ENCODE data around the gene CDH13.

Gene CDH13

DNA sequence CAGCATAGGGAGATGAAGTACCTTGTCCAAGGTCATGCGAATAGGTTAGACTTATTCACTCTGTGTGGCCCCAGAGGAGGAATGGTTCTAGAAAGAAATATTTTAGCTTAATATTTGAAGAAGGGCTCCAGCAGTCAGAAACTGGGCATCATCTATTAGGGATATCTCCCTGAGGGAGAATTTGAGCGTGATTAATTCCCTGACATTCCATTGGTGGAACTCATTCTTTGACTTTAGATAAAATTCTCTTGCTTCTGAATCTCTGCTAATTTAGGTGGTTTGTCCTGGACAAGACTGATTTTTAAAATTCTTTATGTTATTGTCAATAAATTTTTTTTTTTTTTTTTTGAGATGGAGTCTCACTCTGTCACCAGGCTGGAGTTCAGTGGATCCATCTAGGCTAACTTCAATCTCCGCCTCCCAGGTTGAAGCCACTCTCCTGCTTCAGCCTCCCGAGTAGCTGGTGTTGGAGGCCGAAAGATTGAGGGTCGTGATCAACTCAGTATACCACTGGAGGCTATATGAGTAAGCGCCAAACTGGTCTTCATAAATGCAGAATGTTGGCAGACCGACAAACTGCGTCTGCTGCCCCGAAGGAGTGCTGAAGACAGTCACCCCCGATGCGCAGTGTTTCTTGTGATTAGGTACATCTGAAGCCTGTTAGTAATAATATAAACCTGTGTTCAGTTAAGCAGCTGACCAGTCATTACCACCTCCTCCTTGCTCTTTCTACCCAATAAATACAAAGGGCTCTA, 913.1 kb downstream of the CDH13 start:
- DNase-seq (ENCODE audit: low read depth), result no peak
- in situ Hi-C loops (cut with HindIII; ENCODE audit: low sequenced_read_pairs), result no loop called here
- no peak overlapping the region for H3K4me3 ChIP-seq (ENCODE audit: low read depth, low read length)
- TF ChIP-seq, protein P1, sequence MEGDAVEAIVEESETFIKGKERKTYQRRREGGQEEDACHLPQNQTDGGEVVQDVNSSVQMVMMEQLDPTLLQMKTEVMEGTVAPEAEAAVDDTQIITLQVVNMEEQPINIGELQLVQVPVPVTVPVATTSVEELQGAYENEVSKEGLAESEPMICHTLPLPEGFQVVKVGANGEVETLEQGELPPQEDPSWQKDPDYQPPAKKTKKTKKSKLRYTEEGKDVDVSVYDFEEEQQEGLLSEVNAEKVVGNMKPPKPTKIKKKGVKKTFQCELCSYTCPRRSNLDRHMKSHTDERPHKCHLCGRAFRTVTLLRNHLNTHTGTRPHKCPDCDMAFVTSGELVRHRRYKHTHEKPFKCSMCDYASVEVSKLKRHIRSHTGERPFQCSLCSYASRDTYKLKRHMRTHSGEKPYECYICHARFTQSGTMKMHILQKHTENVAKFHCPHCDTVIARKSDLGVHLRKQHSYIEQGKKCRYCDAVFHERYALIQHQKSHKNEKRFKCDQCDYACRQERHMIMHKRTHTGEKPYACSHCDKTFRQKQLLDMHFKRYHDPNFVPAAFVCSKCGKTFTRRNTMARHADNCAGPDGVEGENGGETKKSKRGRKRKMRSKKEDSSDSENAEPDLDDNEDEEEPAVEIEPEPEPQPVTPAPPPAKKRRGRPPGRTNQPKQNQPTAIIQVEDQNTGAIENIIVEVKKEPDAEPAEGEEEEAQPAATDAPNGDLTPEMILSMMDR (IDR thresholded peaks at IDR 0.05; ENCODE audit: low read depth, low read length, missing control alignments), result no peak

DNA sequence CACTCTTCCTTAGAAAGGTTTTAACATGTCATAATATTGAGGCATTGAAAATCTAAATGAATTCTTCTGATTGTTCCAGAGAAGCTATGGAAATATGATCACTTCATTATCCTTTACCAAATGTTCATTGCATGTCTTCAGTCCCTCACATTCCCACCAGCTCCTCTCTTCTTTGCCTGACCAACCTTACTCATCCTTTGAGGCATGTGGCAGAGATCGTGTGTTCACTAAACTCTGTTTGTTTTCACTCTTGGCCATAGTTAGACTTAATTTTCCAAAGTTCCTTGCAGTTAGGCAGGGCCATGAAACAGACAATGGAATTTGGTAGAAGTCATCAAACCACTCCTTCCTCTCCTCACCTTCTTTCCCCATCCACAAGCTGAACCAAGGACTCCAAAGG, 914.5 kb downstream of the CDH13 start:
- TF ChIP-seq, protein P1 (IDR thresholded peaks at IDR 0.05; ENCODE audit: low read depth, low read length, missing control alignments), result no peak
- in situ Hi-C loops (cut with HindIII; ENCODE audit: low sequenced_read_pairs), result no loop called here
- no peak for DNase-seq (ENCODE audit: low read depth)
- no peak overlapping the region for H3K4me3 ChIP-seq (ENCODE audit: low read depth, low read length)

DNA sequence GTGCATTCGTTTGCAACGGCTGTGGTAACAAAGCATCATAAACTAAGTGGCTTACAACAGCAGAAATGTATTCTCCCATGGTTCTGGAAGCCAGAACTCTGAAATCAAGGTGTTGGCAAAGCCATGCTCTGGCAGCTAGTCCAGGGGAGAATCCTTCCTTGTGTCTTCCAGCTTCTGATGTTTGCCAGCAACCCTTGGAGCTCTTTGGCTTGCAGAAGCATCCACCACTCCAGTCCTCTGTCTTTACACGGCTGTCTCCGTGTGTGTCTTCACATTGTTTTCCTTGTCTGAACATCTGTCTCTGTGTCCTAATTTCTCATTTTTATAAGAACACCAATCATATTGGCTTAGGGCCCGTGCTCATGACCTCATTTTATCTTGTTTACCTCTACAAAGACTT, 915.7 kb downstream of the CDH13 start:
- TF ChIP-seq, protein P1 (IDR thresholded peaks at IDR 0.05; ENCODE audit: low read depth, low read length, missing control alignments), result no peak
- no peak for DNase-seq (ENCODE audit: low read depth)
- H3K4me3 ChIP-seq (ENCODE audit: low read depth, low read length), result no peak overlapping the region
- in situ Hi-C loops (cut with HindIII; ENCODE audit: low sequenced_read_pairs), result no loop called here

DNA sequence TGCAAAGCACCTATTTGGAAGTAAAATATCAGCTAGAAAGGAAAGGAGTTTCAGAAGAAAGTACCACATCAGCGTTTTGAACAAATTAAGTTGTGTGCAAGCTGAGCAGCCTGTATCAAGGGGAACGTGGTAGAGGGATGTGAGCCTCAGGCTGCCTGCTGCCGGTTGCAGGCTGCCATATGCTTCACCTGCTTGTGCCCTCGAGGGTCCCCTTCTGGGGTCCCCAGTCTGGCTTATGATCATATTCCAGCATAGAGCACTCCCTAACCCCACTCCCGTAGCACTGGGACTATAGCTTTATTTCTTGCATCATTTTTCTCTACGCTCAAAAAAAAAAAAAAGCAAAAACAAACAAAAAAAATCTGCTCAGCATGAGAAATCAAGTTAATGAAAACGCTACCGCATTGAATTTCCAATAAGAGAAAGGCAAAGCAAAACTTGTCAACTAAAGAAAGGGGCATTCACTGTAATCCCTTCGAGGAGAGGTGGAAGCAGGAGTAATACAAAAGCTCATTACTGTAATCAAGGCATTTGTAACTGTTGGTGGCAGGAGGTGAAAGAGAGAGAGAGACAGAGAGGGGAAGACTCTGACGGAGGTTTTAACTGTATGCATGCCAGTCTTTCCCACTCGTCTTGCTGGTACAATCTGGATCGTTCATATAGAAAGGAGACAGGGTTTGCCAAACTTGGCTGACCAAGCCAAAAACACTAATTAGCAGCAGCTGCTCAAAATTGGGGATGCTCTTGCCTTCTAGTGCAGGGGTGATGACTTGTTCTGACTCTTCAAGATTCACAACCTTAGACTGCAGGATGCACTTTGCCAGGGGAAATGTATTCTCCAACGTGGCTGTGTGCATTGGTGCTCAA, 922.8 kb downstream of the CDH13 start:
- TF ChIP-seq, protein P1 (IDR thresholded peaks at IDR 0.05; ENCODE audit: low read depth, low read length, missing control alignments), result no peak
- H3K4me3 ChIP-seq (ENCODE audit: low read depth, low read length), result no peak overlapping the region
- DNase-seq (ENCODE audit: low read depth), result no peak
- in situ Hi-C loops (cut with HindIII; ENCODE audit: low sequenced_read_pairs), result no loop called here

DNA sequence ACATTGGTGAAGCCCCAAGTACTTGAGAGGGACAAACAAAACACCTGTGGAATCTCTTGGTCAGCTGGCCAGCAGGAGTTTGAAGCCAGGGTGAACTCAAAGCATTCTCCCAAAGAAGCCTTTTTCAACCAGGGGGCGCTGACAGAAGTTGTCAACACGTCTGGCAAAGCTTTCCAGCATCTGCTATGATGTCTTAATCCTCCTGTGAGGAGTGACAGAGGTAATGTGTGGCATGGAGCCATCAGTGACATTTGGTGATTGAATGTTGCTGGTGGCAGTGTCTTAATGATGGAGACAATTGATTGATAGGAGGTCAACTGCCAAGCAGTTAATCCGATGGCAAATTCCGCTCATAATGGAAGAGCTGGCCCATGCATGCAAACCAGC, 923.4 kb downstream of the CDH13 start:
- H3K4me3 ChIP-seq (ENCODE audit: low read depth, low read length), result no peak overlapping the region
- TF ChIP-seq, protein P1 (IDR thresholded peaks at IDR 0.05; ENCODE audit: low read depth, low read length, missing control alignments), result no peak
- in situ Hi-C loops (cut with HindIII; ENCODE audit: low sequenced_read_pairs), result no loop called here
- DNase-seq (ENCODE audit: low read depth), result no peak

DNA sequence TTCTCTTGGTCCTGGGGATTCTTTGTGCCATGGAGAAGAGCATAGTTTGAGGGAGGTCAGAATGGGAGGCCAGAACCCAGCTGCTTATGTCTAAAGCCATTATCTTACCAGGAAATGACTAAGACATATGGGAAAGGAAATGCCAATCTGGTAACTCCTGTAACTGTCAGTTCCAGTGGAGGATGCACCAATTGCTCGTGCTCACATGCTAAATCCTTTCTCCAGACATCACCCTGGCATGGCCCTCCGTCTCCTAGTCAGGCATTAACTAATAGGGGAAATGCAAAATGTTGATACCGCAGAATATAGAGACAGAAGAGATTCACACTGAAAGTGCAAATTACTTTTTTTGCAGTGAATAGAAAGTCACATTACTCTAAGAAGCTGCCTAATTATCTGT, 925.5 kb downstream of the CDH13 start:
- no peak for DNase-seq (ENCODE audit: low read depth)
- H3K4me3 ChIP-seq (ENCODE audit: low read depth, low read length), result no peak overlapping the region
- in situ Hi-C loops (cut with HindIII; ENCODE audit: low sequenced_read_pairs), result no loop called here
- TF ChIP-seq, protein P1 (IDR thresholded peaks at IDR 0.05; ENCODE audit: low read depth, low read length, missing control alignments), result no peak
